HCT116 (cell line): Measurements from ENCODE around the gene SLX9. TPM values are rescaled to one million over a fixed set of nuclear protein-coding genes. Genes with fewer than 3 reads are reported as not detected.

Experiments used
- ATAC-seq: fragments of 200-7000 bp; cut with Tn5 transposase; 2 replicates; pipeline ENCODE4 v1.9.1; 2020; ENCODE audit warnings: mild to moderate bottlenecking, moderate library complexity
- BruUV-seq: library from RNA; stranded (reverse); fragments of 400-500 nt; replicated peaks from 2 replicates; lab custom pipeline; 2021; lab: Mats Ljungman, UMichigan
- CTCF ChIA-PET: fragments of 300-600 bp; sonication (Branson Sonifier 250); formaldehyde crosslinking; loops from one replicate; lab custom pipeline; 2021; ENCODE audit warnings: antibody characterized with exemption; lab: Charles Lee
- POLR2A ChIA-PET: fragments of 300-600, 350-600 bp; sonication (Branson Sonifier 250); formaldehyde crosslinking; loops from one replicate; lab custom pipeline; 2021; ENCODE audit warnings: antibody characterized with exemption; lab: Charles Lee
- RAD21 ChIA-PET, 2 experiments: fragments of 300-600 bp; sonication (Branson Sonifier 250); formaldehyde crosslinking; loops; one replicate each; lab custom pipeline; 2023; ENCODE audit warnings: low total read pairs in 2 of 2; ENCODE audit not compliant: uncharacterized antibody in 2 of 2, unreplicated experiment in 2 of 2, low non-redundant PET in 1 of 2; lab: Charles Lee
- DNase-seq: peaks from one replicate; pipeline ENCODE4 v3.0.0-alpha.2; 2010; ENCODE audit warnings: low read depth, low spot score
- H2AFZ ChIP-seq: fragments of 200-600 bp; shearing (Covaris generic), sonication (generic); 2 replicates; pipeline ENCODE4 v1.6.1; 2017; ENCODE audit warnings: low read depth, mixed run types, mixed read lengths, antibody characterized with exemption, low read length; ENCODE audit not compliant: poor library complexity, severe bottlenecking
- H3K27ac ChIP-seq: 2 replicates; pipeline ENCODE4 v1.5.1; 2012; ENCODE audit warnings: low read depth, low read length
- H3K27me3 ChIP-seq: fragments of 200-600 bp; sonication (generic); 2 replicates; pipeline ENCODE4 v1.6.1; 2016; ENCODE audit warnings: mixed run types, low read length, mixed read lengths; ENCODE audit not compliant: insufficient read depth
- H3K36me3 ChIP-seq, 2 experiments: fragments of 200-500 bp in 1 of 2; fragments of 200-600 bp in 1 of 2; sonication (Bioruptor generic) in 1 of 2; sonication (generic) in 1 of 2; 2 replicates each; pipeline versions ENCODE4 v1.5.1 to v1.6.1; 2014 to 2016; ENCODE audit warnings: low read length in 2 of 2, inconsistent platforms in 1 of 2, mixed read lengths in 1 of 2, mixed run types in 1 of 2; ENCODE audit not compliant: insufficient read depth in 2 of 2, control insufficient read depth in 1 of 2
- H3K4me1 ChIP-seq, 2 experiments: fragments of 200-600 bp in 1 of 2; sonication (generic) in 1 of 2; 2 replicates each; pipeline versions ENCODE4 v1.5.1 to v1.6.1; 2012 to 2017; ENCODE audit warnings: low read length in 2 of 2, inconsistent platforms in 1 of 2, mild to moderate bottlenecking in 1 of 2, mixed read lengths in 1 of 2, mixed run types in 1 of 2, moderate library complexity in 1 of 2; ENCODE audit not compliant: insufficient read depth in 2 of 2, control insufficient read depth in 1 of 2
- H3K4me2 ChIP-seq: fragments of 200-600 bp; sonication (generic); 2 replicates; pipeline ENCODE4 v1.6.1; 2017; ENCODE audit warnings: mixed run types, low read length, mixed read lengths
- H3K4me3 ChIP-seq, 2 experiments: fragments of 200-600 bp in 1 of 2; sonication (generic) in 1 of 2; replicated peaks in 1 of 2; 2 replicates each; pipeline ENCODE4 v1.5.1; 2011 to 2016; ENCODE audit warnings: low read length in 2 of 2, control low read depth in 1 of 2, low read depth in 1 of 2, mild to moderate bottlenecking in 1 of 2, mixed read lengths in 1 of 2, mixed run types in 1 of 2
- H3K79me2 ChIP-seq: fragments of 200-600 bp; sonication (generic); 2 replicates; pipeline ENCODE4 v1.6.1; 2017; ENCODE audit warnings: mild to moderate bottlenecking, mixed run types, low read length, moderate library complexity, mixed read lengths; ENCODE audit not compliant: insufficient read depth
- H3K9ac ChIP-seq: fragments of 200-600 bp; sonication (generic); 2 replicates; pipeline ENCODE4 v1.6.1; 2016; ENCODE audit warnings: low read length, mixed read lengths
- H3K9me2 ChIP-seq: fragments of 200-600 bp; sonication (generic), shearing (Covaris generic); 2 replicates; pipeline ENCODE4 v1.6.1; 2017; ENCODE audit warnings: mixed run types, mild to moderate bottlenecking, moderate library complexity; ENCODE audit not compliant: insufficient read depth
- H3K9me3 ChIP-seq, 2 experiments: fragments of 200-500 bp in 1 of 2; fragments of 200-600 bp in 1 of 2; sonication (Bioruptor generic) in 1 of 2; sonication (generic) in 1 of 2; 2 replicates each; pipeline ENCODE4 v1.6.1; 2014 to 2017; ENCODE audit warnings: low read length in 2 of 2, mixed read lengths in 2 of 2, inconsistent platforms in 1 of 2, low read depth in 1 of 2, mild to moderate bottlenecking in 1 of 2, mixed run types in 1 of 2, moderate library complexity in 1 of 2; ENCODE audit not compliant: control insufficient read depth in 1 of 2, insufficient read depth in 1 of 2
- H4K20me1 ChIP-seq: fragments of 200-600 bp; sonication (generic), shearing (Covaris generic); 2 replicates; pipeline ENCODE4 v1.6.1; 2017; ENCODE audit warnings: mixed run types, mild to moderate bottlenecking, moderate library complexity; ENCODE audit not compliant: insufficient read depth
- CBX3 ChIP-seq: IDR thresholded peaks from 2 replicates; pipeline ENCODE4 v1.6.1; 2012; ENCODE audit warnings: low read depth
- EGR1 ChIP-seq: IDR thresholded peaks from 2 replicates; pipeline ENCODE4 v1.6.1; 2012; ENCODE audit warnings: low read depth
- ELF1 ChIP-seq: IDR thresholded peaks from 2 replicates; pipeline ENCODE4 v1.6.1; 2012; ENCODE audit warnings: low read depth, borderline replicate concordance
- EZH2 ChIP-seq: fragments of 200-600 bp; sonication (generic); IDR thresholded peaks from 2 replicates; pipeline ENCODE4 v1.6.1; 2017; ENCODE audit warnings: antibody characterized with exemption, mixed run types
- JUND ChIP-seq: IDR thresholded peaks from 2 replicates; pipeline ENCODE4 v1.6.1; 2012
- MAX ChIP-seq: IDR thresholded peaks from 2 replicates; pipeline ENCODE4 v1.6.1; 2012
- POLR2AphosphoS5 ChIP-seq: IDR thresholded peaks from 2 replicates; pipeline ENCODE4 v1.6.1; 2011; ENCODE audit warnings: mild to moderate bottlenecking, low read depth, low read length, moderate library complexity
- SIN3A ChIP-seq: IDR thresholded peaks from 2 replicates; pipeline ENCODE4 v1.6.1; 2012; ENCODE audit warnings: low read depth
- SP1 ChIP-seq: IDR thresholded peaks from 2 replicates; pipeline ENCODE4 v1.6.1; 2012; ENCODE audit warnings: low read depth
- YY1 ChIP-seq: IDR thresholded peaks from 2 replicates; pipeline ENCODE4 v1.6.1; 2011; ENCODE audit warnings: low read length, low read depth, moderate library complexity, mild to moderate bottlenecking; ENCODE audit not compliant: insufficient replicate concordance; ENCODE audit errors: extremely low read depth
- ZFX ChIP-seq: fragments of 450-650 bp; IDR thresholded peaks from 2 replicates; pipeline ENCODE4 v1.6.1; 2017
- ZNF274 ChIP-seq: fragments of 200-500 bp; sonication (Bioruptor generic); IDR thresholded peaks from 2 replicates; pipeline ENCODE4 v1.6.1; 2014; ENCODE audit warnings: mild to moderate bottlenecking, low read depth, low read length, inconsistent platforms
- intact Hi-C: fragments of 100-400 bp; cut with micrococcal nuclease; formaldehyde crosslinking; loops from 2 replicates; pipeline ENCODE4 v1.10.0; 2022
- total RNA-seq: library from RNA; stranded (reverse); gene quantifications from one replicate; pipeline ENCODE4 v1.2.1, GENCODE V29; 2021; ENCODE audit not compliant: unreplicated experiment
- TF ChIP-seq, protein P1 (sequence below): IDR thresholded peaks from 2 replicates; pipeline ENCODE4 v1.6.1; 2012; ENCODE audit warnings: low read depth
- TF ChIP-seq, protein P2 (sequence below), 3 experiments: fragments of 200-600 bp in 1 of 3; sonication (generic) in 1 of 3; IDR thresholded peaks in 2 of 3; conservative IDR thresholded peaks in 1 of 3; 2 replicates each; pipeline ENCODE4 v1.5.1; 2012 to 2017; ENCODE audit warnings: low read depth in 2 of 3, low read length in 2 of 3, antibody characterized with exemption in 1 of 3, borderline replicate concordance in 1 of 3, control low read depth in 1 of 3, mild to moderate bottlenecking in 1 of 3, mixed read lengths in 1 of 3, mixed run types in 1 of 3, moderate library complexity in 1 of 3; ENCODE audit not compliant: insufficient read depth in 1 of 3

The SLX9 gene
- total RNA-seq, 1 experiment from 2014 or later: 61.9 TPM

DNA sequence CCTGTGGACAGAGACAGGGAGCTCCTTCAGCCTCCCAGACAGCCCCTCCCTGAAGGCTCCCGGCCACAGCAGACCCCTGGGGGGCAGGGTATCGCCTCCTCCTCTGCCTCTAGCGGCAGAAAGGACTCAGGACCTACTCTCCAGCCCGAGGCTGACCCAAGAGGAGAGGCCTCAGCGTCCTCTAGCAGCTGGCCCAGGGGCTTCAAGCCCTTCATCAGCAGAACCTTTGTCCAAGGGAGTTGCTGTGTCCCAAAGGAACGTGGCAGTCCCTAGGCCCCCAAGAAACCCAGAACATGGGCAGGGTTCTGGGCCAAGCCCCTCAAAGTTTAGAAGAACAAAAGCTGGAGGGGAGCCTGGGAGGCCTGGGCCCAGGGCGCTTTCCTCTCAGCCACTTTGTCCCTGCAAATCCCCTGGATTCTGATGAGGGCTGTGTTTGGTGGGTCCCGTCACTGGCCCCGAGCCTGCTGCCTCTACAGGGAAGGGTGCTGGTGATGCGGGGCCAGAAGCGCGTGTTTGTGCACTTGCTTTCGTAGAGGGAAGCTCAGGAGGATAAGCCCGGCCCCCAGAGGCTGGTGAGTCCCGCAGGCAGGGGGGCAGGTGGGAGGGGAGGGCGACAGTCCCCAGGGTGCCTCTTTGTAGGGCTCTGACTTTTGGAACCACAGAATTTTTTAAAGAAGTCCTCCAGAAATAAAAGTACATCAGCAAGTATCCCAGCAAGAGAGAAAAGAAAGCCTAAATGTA lies 32.4 kb upstream of the SLX9 start:
- CTCF ChIA-PET: interaction anchor here (1.5 kb wide), 1 partner anchor 15 kb away, joined by 4 read pairs; no protein-coding TSS in a partner anchor
- H3K9me3 ChIP-seq: peaks cover 0 to under 1% of the 10 kb centered on the region in 2 experiments; a peak in 1 of 4 replicates
- TF ChIP-seq CBX3 (no peak), MAX (no peak), SIN3A (no peak), ZNF274 (no peak), SP1 (no peak), ELF1 (no peak), JUND (no peak), ZFX (no peak), EGR1 (no peak), EZH2 (no peak), POLR2AphosphoS5 (no peak), YY1 (no peak)
- TF ChIP-seq, protein P1, sequence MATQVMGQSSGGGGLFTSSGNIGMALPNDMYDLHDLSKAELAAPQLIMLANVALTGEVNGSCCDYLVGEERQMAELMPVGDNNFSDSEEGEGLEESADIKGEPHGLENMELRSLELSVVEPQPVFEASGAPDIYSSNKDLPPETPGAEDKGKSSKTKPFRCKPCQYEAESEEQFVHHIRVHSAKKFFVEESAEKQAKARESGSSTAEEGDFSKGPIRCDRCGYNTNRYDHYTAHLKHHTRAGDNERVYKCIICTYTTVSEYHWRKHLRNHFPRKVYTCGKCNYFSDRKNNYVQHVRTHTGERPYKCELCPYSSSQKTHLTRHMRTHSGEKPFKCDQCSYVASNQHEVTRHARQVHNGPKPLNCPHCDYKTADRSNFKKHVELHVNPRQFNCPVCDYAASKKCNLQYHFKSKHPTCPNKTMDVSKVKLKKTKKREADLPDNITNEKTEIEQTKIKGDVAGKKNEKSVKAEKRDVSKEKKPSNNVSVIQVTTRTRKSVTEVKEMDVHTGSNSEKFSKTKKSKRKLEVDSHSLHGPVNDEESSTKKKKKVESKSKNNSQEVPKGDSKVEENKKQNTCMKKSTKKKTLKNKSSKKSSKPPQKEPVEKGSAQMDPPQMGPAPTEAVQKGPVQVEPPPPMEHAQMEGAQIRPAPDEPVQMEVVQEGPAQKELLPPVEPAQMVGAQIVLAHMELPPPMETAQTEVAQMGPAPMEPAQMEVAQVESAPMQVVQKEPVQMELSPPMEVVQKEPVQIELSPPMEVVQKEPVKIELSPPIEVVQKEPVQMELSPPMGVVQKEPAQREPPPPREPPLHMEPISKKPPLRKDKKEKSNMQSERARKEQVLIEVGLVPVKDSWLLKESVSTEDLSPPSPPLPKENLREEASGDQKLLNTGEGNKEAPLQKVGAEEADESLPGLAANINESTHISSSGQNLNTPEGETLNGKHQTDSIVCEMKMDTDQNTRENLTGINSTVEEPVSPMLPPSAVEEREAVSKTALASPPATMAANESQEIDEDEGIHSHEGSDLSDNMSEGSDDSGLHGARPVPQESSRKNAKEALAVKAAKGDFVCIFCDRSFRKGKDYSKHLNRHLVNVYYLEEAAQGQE: no peak
- TF ChIP-seq, protein P2, sequence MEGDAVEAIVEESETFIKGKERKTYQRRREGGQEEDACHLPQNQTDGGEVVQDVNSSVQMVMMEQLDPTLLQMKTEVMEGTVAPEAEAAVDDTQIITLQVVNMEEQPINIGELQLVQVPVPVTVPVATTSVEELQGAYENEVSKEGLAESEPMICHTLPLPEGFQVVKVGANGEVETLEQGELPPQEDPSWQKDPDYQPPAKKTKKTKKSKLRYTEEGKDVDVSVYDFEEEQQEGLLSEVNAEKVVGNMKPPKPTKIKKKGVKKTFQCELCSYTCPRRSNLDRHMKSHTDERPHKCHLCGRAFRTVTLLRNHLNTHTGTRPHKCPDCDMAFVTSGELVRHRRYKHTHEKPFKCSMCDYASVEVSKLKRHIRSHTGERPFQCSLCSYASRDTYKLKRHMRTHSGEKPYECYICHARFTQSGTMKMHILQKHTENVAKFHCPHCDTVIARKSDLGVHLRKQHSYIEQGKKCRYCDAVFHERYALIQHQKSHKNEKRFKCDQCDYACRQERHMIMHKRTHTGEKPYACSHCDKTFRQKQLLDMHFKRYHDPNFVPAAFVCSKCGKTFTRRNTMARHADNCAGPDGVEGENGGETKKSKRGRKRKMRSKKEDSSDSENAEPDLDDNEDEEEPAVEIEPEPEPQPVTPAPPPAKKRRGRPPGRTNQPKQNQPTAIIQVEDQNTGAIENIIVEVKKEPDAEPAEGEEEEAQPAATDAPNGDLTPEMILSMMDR (IDR thresholded peaks at IDR 0.05 in 2 of 3, conservative IDR thresholded peaks at IDR 0.05 in 1 of 3; ENCODE audit: borderline replicate concordance in 1 of 3, insufficient read depth in 1 of 3, low read depth in 2 of 3, low read length in 2 of 3): no peak
- TF ChIP-seq, all 23 proteins: peak for 0
- RAD21 ChIA-PET: no interaction called here
- no peak overlapping the region for H3K4me3 ChIP-seq
- no peaks in the 10 kb centered on the region for H3K36me3 ChIP-seq
- DNase-seq: no peak
- POLR2A ChIA-PET: no interaction called here
- H3K79me2 ChIP-seq: no peaks in the 10 kb centered on the region
- no peaks in the 10 kb centered on the region for H3K9me2 ChIP-seq
- H3K9ac ChIP-seq: no peak overlapping the region
- no peak overlapping the region for H2AFZ ChIP-seq
- no TSS peak for BruUV-seq
- no peak overlapping the region for H3K27ac ChIP-seq
- no peaks in the 10 kb centered on the region for H4K20me1 ChIP-seq
- H3K4me1 ChIP-seq: peaks cover 0 to 8% of the 10 kb centered on the region in 2 experiments; a peak in 1 of 4 replicates
- intact Hi-C loops: no loop called here
- no peak for ATAC-seq
- H3K27me3 ChIP-seq: peaks cover 17% of the 10 kb centered on the region; the same call in 1 of the 2 replicates
- H3K4me2 ChIP-seq: no peak overlapping the region
